Smooth muscle cell of the brain vasculature (primary cell): ENCODE results near the gene DRD1.

ENCODE experiments used
- DNase-seq: peaks from one replicate; pipeline ENCODE4 v3.0.0-alpha.2; 2012; ENCODE audit warnings: low read depth, low spot score

Gene DRD1

DNA sequence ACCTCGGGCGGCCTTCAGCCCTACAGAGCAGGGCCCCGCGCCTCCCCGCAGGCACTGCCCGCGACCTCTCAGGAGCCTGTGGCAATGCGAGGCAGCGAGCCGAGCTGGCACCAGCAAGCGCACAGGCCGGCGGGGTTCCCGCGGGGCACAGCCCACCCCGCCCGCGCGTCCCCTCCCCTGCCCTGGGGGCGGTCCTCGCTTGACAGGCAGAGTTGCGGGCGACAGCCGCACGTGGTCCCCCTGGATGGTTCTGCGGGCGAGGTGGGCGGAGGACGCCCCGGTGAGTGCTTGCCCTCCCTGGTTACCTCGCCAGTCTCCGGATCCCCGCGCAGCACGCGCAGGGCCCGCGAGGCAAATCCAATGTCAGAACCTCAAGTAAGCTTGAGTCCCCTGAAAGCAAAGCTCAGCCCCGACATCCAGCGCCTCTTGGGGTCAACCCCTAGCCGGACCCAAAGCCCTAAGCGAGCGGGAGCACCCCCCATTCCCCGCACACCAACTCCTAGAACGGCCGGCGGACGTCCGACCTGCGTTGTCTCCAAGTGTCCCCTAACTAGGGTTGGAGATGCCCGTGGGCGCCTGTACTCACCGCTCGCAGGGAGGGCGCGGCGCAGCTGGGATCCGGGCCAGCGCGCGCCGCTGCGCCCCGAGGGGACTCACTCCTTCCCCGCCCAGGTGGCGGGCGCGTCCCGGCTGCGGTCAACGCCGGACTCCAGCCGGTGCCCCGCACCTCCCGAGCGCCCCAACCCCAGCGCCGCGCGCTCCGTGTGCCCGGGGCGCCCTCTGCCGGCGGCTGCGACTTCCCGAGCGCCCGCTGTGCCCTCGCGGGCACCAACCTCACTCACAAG lies at the start of gene DRD1:
Gene DRD1, minus strand, starts transcription at position 123 of the 845 bp plus-strand sequence. CDS start 1,083 bp downstream, outside the sequence.
- DNase-seq, result no peak

DNA sequence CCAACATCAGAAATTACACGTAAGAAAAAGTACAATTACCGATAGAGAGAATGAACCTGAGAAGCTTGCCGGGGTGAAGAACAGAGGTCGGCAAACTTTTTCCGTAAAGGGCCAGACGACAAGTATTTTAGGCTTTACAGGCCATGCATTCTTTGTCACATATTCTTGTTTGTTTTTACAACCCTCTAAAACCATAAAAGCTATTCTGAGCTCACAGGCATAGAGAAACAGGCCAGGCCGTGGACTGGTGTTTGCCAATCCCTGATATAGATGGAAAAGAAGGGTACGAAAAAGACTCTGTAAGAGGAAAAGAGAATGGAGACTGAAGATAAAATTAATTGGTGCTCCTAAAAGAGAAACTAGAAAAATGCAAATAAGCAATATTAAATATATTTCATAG lies 49.7 kb upstream of the DRD1 start:
- DNase-seq, result no peak

DNA sequence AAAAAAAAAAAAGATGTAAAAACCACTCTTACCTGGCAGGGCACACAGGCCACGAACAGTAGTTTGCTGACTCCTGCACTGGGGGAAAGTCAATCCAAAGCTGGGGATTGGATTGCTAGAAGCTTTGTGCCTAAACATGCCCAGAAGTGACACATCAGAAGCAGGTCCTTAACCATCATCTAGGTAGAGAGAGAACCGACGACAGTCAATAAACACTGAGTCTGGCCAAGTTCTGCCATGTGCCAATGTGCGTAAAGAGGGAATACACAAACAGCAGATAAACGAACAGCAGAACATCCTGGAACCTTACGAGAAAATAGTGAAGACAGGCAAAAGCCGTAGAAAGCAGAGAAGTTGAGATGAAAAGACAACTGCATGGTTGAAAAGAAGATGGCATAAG lies 49.3 kb upstream of the DRD1 start:
- no peak for DNase-seq

DNA sequence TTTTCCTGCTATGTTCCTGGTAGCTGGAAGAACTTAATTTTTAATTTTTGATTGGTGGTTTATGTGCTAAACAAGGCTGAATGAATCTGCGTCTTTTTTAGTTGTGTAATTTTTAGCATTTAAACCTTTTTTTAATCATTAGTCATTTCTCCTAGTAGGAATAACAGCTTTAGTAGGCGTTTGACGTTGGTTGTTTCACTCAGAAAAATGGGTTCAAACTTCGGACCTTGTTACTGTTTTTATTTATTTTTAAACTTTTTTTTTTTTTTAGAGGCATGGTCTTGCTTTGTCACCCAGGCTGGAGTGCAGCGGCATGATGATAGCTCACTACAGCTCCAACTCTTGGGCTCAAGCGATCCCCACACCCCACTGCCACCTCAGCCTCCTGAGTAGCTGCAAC lies 47.2 kb upstream of the DRD1 start:
- DNase-seq, result no peak

DNA sequence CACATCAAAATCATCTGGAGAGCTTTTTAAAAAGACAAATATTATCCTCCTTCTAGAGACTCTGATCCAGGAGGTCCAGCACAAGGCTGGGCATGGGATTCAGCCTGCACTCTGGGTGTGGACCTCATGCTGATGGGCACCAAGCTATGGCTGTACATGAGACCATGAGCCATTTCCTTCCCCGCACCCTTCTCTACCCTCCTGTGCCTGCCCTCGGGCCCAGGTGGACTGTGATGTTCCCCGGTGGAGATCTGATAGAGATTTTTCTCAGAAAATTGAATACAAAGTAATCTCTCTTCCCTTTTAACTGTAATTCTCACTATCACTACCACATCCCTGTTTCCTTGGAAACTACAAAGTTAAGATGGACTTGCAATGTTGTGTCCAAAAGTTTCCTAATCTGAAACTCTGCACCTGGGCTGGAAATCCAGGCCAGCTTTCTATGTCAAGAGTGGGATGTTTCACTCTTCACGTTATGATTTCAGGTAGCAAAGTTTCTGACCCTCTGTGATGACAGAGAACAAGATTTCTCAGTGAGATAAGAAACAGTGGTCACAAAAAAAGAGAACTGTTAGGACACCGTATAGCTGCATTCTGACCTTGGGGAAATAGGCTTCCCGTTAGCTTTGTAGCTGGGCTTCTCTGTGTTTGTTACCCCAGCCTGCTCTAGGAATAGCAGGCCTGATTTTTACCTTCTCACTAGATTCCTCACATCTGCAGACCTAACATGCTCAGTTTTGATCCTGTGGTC lies 45.9 kb upstream of the DRD1 start:
- DNase-seq, result no peak

DNA sequence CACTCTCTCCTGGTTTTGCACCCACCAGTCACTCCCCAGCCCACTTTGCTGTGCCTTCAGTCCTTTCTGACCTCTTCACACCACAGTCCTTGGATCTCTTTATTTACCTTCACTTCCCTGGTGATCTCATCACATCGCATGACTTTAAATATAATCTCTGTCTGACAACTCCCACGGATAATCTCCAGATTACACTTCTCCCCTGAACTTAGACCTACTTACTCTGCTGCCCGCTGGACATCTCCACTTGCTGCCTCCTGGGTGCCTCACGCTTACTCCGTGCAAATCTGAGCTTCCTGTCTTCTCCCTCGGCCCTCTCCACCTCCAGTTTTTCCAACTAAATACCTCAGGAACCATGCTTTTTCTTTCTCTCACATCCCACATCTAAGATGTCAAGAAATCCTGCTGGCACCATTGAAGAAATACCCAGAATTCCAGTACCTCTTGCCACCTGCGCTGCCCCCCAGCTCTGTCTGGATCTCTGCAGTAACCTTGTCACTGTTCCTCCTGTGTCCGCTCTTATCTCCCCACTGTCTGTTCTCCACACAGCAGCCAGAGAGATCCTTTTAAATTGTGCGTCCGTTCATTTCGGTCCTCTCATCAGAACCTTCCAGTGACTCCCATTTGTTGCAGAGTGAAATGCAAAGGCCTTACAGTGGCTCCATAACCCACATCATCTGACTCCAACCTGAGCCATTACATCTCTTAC lies 43.7 kb upstream of the DRD1 start:
- DNase-seq, result no peak

DNA sequence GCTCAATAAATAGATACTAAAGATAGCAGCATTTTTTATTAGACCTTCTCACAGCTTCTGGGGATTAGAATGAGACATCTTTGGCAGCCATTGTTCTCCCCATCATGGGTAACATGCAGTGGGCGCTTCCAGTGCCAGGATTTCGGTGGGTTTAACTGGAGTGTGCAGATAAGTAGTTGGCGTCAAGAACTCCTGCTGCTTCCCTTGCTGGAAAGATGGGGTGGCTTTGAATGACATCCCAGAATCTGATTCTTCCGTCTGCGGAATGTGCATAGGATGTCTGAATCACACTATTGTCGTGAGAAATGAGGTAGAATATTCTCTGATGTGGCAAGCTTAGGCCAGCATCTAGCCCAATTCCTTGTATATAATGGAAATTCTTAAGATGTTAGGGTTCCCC lies 41.6 kb upstream of the DRD1 start:
- DNase-seq, result no peak

DNA sequence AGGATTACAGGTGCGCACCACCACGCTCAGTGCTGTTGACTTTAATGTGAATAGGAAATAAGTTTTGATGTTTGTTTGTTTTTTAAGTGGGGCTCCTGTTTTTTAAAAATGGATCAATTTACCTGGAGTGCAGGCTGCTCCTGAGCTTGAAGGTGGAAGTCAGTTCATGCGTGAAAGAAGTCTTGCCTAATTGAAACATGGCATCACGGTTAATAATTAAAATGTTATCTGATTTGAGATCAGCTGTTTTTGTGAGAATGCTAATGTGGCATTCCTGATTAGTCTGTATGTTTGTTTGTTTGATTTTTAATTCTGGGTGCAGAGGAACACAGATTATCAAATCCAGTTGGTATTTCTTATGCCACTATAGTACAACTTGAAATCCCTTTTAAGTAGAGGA lies 40.8 kb upstream of the DRD1 start:
- no peak for DNase-seq

DNA sequence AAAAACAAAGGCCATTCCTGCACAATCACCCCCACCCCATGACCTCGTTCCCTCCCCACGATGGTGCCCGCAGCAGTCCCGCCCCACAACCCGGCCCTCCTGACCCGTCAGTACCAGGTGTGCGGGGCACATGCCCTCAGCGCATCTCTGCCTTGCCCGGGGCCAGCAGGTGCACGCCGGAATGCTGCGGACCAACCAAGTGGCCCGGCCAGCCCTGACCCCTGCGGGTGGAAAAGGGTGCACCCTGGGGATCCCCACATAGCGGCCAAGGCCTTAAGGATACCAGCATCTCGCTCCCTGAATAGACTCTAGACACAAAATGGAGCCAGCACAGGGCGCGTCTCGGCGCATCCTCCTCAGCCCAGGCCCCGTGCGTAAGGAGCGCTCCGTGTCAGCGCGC lies 40.3 kb upstream of the DRD1 start:
- no peak for DNase-seq

DNA sequence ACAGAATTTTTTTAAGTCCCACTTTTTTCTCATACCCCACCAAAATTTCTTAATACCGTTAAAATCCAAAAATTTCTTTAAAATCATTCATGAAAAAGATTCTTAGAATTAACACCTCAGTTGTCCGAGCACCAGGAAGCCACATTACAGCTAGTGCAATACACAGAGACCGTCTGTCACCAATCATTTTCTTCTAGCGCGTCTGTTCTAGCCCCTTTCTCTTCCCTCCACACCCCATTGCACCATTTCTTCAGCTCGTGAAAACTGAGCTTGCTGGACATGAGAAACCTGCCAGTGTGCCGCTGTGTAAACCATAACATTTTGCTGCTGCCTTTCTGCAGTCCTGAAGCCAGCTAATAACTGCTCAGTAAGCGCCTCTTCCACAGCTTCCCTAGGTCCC lies 39.4 kb upstream of the DRD1 start:
- no peak for DNase-seq

DNA sequence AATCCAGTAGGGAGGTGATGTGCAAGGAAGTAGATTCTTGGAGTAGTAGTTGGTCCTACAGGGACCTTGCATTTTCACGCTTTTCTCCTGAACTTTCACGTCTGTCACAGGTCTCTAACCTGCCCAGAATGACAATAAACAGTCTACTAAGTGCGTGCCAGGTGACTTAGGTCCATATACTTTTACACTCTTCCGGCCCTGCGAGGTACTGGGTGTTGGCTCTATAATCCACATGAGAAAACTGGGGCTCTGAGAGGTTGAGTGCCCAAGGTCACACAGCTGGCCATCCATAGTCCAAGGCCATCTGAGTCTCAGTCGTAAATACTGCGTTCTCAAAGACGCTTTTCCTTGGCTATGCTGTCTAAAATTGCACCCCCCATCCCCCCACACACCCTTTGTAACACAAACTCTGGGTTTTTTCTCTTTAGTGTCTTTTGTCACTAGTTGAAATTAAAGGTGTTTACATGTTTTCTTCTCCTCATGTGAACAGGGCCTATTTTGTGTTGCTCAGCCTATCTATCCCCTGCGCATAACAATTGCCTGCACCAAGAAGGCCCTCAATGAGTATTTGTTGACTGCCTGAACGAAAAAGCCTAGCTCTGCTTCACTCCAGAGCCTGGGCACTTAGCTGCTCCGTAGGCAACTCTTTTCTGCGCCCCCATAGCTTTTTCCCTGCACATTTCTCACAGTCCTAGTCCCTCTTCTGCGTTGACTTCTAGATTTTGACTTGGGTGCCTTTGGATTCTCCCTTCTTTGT lies 35.3 kb upstream of the DRD1 start:
- DNase-seq, result no peak

DNA sequence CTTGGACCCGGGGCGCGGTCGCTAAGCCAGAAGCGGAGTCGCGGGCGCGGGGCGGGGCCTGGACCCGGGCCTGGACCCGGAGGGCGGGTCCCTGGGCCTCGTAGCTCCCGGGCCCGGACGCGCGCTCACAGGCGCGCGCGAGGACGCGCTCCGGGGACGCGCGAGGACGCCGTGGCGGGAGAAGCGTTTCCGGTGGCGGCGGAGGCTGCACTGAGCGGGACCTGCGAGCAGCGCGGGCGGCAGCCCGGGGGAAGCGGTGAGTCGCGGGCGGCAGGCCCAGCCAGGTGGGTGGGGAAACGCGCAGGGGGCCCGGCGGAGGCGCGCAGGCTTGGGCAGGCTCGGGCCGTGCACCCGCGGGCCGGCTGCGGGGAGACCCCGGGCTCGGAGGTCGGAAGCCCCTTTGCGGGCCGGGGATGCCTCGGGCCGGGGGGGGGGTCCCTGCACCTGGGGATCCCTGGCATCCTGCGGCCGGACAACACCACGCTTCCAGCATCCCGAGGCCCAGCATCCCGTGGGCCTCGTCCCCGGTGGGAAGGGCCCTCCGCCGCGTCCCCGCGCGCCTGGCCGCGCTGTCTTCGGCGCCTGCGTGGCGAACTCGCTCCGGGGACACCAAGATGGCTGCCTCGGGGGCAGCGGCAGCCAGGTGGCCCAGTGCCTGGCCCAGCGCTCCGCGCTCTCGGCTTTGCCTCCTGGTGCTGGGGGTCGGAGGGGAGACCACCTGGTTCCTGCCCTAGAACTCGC lies 34.6 kb upstream of the DRD1 start, which contains the start of gene SFXN1:
Gene SFXN1, plus strand, starts transcription at position 177 of the 741 bp plus-strand sequence. CDS start 13,544 bp downstream, outside the sequence.
- DNase-seq, result no peak

DNA sequence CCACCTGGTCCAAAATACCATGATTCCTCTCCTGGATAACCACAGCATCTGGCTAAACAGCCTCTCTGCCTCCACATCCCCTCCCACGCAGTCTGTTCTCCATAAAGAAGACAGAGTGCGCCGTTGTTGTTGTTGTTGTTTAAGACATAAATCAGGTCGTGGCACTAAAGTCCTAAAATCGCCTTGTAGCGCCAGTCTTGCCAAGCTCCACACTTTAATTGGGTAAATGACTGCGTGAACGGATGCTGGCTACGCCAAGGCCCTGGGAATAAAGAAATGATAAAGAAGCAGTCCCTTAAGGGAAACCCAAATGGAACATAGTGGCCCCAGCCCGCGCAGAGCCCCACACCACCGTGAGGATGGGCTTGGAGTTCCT lies 34.0 kb upstream of the DRD1 start:
- no peak for DNase-seq

DNA sequence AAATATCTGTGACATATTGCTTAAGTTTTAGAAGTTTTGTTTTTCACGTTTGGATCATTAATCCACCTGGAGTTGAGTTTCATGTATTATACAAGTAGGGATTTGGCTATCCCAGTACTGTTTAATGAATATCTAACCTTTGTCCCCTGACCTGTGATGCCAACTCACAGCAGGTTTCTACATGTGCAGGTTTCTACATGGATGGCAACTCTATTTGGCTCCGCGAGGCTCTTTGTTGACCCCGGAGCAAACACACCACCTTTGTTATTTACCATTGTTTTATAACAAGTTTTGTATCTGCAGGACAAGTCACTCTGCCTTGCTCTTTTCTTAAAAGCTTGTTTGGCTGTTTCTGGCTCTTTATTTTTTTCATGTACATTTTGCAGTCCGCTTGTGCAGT lies 33.5 kb upstream of the DRD1 start:
- DNase-seq, result no peak

DNA sequence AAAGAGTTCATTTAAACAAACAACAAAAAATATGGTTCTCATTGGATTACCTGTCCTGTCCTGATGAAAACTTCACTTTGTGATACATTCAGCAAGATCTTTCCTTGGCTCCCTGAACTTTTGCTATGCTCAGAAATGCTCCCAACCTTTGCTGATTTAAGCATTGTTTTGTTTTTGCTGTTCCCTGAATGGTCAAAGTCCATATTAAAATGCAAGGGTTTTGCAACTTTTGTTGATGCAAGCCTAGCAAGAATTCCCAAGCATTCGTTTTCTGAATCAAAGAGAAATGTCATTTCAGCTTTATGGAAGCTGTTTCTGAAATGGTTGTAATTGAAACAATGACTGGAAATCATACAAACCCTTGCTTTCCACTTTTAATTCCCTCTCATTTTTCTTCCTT lies 31.3 kb upstream of the DRD1 start:
- no peak for DNase-seq

DNA sequence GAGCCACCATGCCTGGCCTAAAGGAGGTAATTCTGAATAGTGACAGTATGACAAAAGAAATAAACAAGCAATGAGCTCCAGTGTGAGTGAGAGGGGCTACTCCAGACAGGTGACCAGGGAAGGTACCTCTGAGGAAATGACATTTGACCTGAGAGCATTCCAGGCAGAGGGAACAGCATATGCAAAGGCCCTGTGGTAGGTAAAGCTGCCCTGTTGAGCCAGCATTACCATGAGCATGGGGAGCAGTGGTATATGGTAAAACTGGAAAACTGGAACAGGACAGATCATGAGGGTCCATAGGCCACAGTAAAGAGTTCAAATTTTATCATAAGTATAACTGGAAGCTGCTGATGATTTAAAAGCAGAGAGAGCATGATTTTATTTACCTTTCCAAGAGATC lies 28.4 kb upstream of the DRD1 start:
- no peak for DNase-seq

DNA sequence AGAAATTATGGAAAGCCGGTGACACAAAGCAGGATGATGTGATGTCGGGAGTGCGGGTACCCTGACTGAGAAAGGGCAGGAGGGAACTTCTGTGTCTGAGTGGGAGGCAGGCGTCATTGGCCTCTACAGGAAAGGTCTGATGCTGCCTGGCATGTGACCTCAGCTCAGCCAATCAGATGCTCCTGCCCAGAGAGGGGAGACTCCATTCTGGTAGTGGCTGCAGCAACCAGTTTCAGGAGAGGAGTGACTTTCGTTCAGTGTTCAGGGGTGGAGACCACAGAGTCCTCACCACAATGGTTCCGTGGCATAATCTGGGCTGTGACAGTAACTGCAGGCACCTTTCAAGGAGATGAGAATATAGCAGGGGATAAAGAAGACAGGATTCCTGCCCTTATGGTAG lies 27.6 kb upstream of the DRD1 start:
- DNase-seq, result no peak

DNA sequence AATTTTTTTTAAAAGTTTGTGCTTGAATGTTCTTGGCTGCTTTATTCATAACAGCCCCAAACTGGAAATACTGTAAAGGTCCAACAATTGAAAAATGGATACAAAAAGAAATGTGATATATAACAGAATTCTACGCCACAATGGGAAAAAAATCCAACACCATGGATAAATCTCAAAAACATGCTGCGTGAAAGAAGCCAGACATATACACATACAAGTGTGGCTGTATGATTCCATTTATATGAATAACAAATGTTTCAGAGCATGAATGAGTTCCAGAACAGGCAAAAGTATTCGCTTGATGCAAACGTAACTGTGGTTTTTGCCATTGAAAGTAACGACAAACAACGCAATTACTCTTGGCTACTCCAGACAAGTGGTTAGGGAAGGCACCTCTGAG lies 27.2 kb upstream of the DRD1 start:
- DNase-seq, result no peak

DNA sequence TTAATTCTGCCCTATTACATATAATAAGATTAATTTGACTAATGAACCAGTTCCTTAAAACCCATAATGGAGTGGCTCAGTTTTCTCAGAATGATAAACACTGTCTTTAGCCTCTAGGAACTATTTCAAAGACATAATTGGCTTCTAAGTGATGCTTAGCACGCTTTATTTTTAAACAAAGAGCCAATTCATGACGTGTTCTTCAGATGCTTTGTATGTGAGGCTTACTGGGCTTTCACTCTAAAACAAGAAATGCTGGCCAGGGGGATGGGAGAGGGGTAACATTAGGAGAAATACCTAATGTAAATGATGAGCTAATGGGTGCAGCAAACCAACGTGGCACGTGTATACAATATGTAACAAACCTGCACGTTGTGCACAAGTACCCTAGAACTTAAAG lies 26.8 kb upstream of the DRD1 start:
- DNase-seq, result no peak

DNA sequence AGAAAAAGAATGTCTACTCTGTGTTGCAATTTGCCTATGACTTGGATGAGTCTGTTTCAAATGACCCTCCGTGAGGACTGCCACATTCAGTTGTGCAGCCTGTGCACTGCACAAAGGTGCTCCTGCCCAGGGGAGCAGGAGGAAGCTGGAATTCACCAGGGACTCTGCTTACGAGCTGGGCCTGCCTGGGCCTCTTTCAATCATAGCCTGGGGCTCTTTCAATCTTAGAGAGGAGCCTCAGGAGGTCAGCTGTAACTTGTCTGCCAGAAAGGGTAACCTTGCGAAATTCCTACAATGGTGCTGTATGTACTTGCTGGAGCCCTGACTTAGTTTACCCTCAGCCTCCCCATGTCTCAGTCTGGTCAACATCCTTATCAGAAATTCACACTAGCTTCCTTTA lies 25.9 kb upstream of the DRD1 start:
- no peak for DNase-seq

DNA sequence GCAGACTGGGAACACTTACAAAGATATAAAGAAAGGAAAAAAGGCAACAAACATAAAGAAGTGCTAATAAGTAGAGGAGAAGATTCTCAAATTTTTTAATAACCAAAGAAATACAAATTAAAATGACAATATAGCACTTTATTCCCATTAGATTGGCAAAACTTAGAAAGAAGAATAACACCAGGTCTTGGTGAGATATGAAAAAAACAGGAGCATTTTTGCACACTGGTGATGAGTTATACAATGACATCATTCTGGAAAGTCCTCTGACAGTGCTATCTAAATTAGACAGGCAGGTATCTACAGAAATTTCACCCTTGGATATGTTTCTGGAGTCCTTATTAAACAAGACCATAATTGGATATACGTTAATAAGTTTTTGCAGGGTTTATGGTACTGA lies 24.9 kb upstream of the DRD1 start:
- no peak for DNase-seq
